Measurements from ENCODE around the gene TF.

The TF gene

DNA sequence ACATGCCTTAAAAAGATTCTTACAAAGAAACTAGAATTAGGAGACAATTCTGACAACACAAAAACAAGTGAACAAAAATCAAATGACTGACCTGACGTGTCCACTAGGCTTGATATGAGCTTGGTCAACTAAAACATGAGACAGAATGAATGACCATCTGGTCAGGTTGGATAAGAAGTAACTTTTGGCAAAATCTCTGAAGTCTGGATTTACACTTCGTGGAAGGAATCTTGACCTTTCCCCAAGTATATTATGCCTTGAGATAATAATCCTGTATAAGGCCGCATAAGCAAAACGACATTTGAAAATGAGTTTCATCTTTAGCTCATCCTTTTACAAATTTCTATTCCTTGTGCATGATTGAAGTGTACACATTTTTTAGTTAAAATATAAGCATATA, 1.1 kb upstream of the TF start:
- no peak for DNase-seq (ENCODE audit: low read depth, low spot score)
- in situ Hi-C loops (cut with HindIII; ENCODE audit: low sequenced_read_pairs), result no loop called here
- no peak for TF ChIP-seq CTCF (IDR thresholded peaks at IDR 0.05; ENCODE audit: low read depth, low read length)
- H3K4me3 ChIP-seq (ENCODE audit: low read depth, low read length), result no peak overlapping the region

DNA sequence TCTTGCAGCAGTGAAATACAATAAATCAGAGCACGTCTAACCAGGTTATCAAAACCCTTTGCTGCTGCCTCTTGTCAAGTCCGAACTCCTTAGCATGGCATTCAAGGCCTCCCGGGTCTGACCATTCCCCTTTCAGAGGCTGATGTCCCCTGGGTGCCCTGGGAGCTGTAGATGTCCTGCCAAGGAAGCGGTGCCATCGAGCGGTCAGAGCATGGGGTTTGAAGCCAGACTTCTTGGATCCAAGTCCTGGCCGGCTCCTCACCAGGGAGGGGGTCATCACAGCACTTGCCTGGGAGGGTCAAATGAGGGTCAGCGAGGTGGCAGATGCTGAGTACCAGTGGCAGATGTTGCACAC, 496 bp downstream of the TF start:
- H3K4me3 ChIP-seq (ENCODE audit: low read depth, low read length), result no peak overlapping the region
- in situ Hi-C loops (cut with HindIII; ENCODE audit: low sequenced_read_pairs), result no loop called here
- DNase-seq (ENCODE audit: low read depth, low spot score), result no peak
- no peak for TF ChIP-seq CTCF (IDR thresholded peaks at IDR 0.05; ENCODE audit: low read depth, low read length)

GRCh38 chr3:133747373-133747772, 1.2 kb downstream of the TF start:
- no peak for TF ChIP-seq CTCF (IDR thresholded peaks at IDR 0.05; ENCODE audit: low read depth, low read length)
- no peak for DNase-seq (ENCODE audit: low read depth, low spot score)
- in situ Hi-C loops (cut with HindIII; ENCODE audit: low sequenced_read_pairs), result no loop called here
- no peak overlapping the region for H3K4me3 ChIP-seq (ENCODE audit: low read depth, low read length)

GRCh38 chr3:133747907-133748639, 1.9 kb downstream of the TF start:
- no peak for TF ChIP-seq CTCF (IDR thresholded peaks at IDR 0.05; ENCODE audit: low read depth, low read length)
- no peak for DNase-seq (ENCODE audit: low read depth, low spot score)
- in situ Hi-C loops (cut with HindIII; ENCODE audit: low sequenced_read_pairs), result no loop called here
- H3K4me3 ChIP-seq (ENCODE audit: low read depth, low read length), result no peak overlapping the region

GRCh38 chr3:133749427-133750258, 3.5 kb downstream of the TF start:
- in situ Hi-C loops (cut with HindIII; ENCODE audit: low sequenced_read_pairs), result no loop called here
- H3K4me3 ChIP-seq (ENCODE audit: low read depth, low read length), result no peak overlapping the region
- no peak for TF ChIP-seq CTCF (IDR thresholded peaks at IDR 0.05; ENCODE audit: low read depth, low read length)
- DNase-seq (ENCODE audit: low read depth, low spot score), result no peak

GRCh38 chr3:133750259-133750656, 4.1 kb downstream of the TF start:
- TF ChIP-seq CTCF (IDR thresholded peaks at IDR 0.05; ENCODE audit: low read depth, low read length), result no peak
- no peak for DNase-seq (ENCODE audit: low read depth, low spot score)
- in situ Hi-C loops (cut with HindIII; ENCODE audit: low sequenced_read_pairs), result no loop called here
- H3K4me3 ChIP-seq (ENCODE audit: low read depth, low read length), result no peak overlapping the region

Measured in astrocyte of the spinal cord (primary cell).